Tibial nerve (tissue), 3 donors: ENCODE results near the gene GRIN2A.

ENCODE experiments used
- POLR2A ChIP-seq, 2 donors: fragments of 450-650 bp; IDR thresholded peaks; one replicate each; pipeline ENCODE4 v1.6.1; 2017; ENCODE audit warnings: antibody characterized with exemption in 2 of 2, mild to moderate bottlenecking in 2 of 2, moderate library complexity in 2 of 2
- TF ChIP-seq, protein P1 (sequence below), 5 experiments: fragments of 200-600 bp in 3 of 5; fragments of 450-650 bp in 2 of 5; sonication (generic) in 3 of 5; IDR thresholded peaks; one replicate each; pipeline ENCODE4 v1.5.1; 2016 to 2019; ENCODE audit warnings: antibody characterized with exemption in 5 of 5, mild to moderate bottlenecking in 3 of 5, moderate library complexity in 2 of 5

DNA sequence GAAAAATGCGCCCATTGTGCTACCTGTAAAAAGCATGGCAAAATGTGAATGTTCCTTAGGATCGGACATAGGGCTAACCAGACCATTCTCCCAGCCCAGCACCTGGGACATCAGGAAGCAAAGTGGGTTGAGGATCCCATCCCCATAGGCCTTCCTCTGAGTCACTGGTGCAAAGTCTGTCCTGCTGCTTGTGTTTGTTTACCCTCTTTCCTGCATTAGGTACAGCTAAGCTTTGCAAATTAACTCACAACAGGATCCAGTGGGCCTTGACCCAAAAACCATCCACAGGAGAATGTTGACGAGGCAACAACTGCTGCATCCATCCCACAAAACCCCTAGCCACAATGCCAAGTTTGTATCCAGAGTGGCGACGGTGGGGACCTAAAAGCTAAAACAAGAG, 106.2 kb downstream of the GRIN2A start:
- no peak for TF ChIP-seq POLR2A (IDR thresholded peaks at IDR 0.05)
- TF ChIP-seq, protein P1, sequence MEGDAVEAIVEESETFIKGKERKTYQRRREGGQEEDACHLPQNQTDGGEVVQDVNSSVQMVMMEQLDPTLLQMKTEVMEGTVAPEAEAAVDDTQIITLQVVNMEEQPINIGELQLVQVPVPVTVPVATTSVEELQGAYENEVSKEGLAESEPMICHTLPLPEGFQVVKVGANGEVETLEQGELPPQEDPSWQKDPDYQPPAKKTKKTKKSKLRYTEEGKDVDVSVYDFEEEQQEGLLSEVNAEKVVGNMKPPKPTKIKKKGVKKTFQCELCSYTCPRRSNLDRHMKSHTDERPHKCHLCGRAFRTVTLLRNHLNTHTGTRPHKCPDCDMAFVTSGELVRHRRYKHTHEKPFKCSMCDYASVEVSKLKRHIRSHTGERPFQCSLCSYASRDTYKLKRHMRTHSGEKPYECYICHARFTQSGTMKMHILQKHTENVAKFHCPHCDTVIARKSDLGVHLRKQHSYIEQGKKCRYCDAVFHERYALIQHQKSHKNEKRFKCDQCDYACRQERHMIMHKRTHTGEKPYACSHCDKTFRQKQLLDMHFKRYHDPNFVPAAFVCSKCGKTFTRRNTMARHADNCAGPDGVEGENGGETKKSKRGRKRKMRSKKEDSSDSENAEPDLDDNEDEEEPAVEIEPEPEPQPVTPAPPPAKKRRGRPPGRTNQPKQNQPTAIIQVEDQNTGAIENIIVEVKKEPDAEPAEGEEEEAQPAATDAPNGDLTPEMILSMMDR (IDR thresholded peaks at IDR 0.05) = no peak
